NT2/D1 (cell line): ENCODE data around the gene MPP1.

Experiments used
- YY1 ChIP-seq: IDR thresholded peaks from 2 replicates; pipeline ENCODE4 v1.6.1; 2011; ENCODE audit not compliant: insufficient read length, insufficient read depth
- ZNF274 ChIP-seq: IDR thresholded peaks from 2 replicates; pipeline ENCODE4 v1.6.1; 2011; ENCODE audit warnings: mild to moderate bottlenecking, low read depth, low read length

DNA sequence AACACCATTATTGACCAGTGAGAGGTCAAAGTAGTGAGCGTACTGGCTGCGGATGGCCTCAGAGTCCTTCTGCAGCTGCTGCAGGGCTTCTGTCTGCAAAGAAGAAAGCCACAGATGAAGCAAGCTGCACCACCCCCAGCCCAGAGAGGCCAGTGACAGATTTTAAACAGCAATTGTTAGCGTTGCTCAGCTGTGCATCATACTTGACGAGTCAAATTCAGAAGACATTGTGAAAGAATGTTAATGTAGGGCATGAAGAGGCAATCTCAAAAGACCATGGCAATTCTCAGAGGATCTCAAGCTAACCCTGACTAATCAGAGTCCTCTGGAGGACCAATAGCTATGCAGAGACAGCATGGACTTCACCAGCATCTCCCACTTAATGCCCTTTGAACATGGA, 26.0 kb downstream of the MPP1 start:
- TF ChIP-seq ZNF274: no peak
- no peak for TF ChIP-seq YY1
